ENCODE data around the gene ANKRD17.

DNA sequence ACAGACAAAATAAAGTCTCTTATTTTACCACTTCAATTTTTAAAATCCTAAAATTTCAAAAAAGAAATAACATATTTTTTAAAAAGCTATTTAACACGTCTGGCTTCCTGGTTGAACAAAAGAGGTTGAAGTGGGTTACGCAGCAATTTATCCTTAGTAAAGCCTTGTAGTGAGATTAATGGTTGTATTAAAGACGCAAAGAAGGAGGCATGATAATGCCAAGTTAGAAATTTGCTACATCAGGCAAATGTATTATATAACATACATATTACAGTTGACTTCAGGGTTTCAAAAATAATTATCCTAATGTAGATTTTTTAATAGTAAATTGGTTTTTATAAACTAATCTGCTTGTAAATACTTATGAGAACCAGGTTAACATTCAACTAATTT lies 35.3 kb downstream of the ANKRD17 start:
- TF ChIP-seq POLR2AphosphoS5 (IDR thresholded peaks at IDR 0.05), result no peak
- TF ChIP-seq, protein P1, sequence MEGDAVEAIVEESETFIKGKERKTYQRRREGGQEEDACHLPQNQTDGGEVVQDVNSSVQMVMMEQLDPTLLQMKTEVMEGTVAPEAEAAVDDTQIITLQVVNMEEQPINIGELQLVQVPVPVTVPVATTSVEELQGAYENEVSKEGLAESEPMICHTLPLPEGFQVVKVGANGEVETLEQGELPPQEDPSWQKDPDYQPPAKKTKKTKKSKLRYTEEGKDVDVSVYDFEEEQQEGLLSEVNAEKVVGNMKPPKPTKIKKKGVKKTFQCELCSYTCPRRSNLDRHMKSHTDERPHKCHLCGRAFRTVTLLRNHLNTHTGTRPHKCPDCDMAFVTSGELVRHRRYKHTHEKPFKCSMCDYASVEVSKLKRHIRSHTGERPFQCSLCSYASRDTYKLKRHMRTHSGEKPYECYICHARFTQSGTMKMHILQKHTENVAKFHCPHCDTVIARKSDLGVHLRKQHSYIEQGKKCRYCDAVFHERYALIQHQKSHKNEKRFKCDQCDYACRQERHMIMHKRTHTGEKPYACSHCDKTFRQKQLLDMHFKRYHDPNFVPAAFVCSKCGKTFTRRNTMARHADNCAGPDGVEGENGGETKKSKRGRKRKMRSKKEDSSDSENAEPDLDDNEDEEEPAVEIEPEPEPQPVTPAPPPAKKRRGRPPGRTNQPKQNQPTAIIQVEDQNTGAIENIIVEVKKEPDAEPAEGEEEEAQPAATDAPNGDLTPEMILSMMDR (IDR thresholded peaks at IDR 0.05), result no peak

Measured in transverse colon (tissue), 4 donors.